Activated CD8-positive, alpha-beta memory T cell treated with anti-CD3 and anti-CD28 coated beads for 4 hours (primary cell): ENCODE measurements around the gene CYREN.

Source experiments
- DNase-seq, 2 donors: peaks; one replicate each; pipeline ENCODE4 v3.0.0-alpha.2; 2020; ENCODE audit warnings: low read depth in 2 of 2

The CYREN gene

GRCh38 chr7:135197343-135197742 lies 26.8 kb upstream of the CYREN start:
- no peak for DNase-seq

GRCh38 chr7:135195968-135196629 lies 25.6 kb upstream of the CYREN start:
- DNase-seq, result no peak

- DNase-seq, result no peak
Observed at GRCh38 chr7:135195156-135195555, 24.6 kb upstream of the CYREN start.

GRCh38 chr7:135194494-135195095 lies 24.1 kb upstream of the CYREN start:
- DNase-seq, result no peak

- no peak for DNase-seq
Observed at GRCh38 chr7:135193615-135194081, 23.1 kb upstream of the CYREN start.

GRCh38 chr7:135192914-135193536 lies 22.5 kb upstream of the CYREN start:
- DNase-seq, result no peak

- no peak for DNase-seq
Observed at GRCh38 chr7:135190703-135191102, 20.2 kb upstream of the CYREN start.

- no peak for DNase-seq
Observed at GRCh38 chr7:135189961-135190360, 19.5 kb upstream of the CYREN start.

GRCh38 chr7:135189221-135189662 lies 18.7 kb upstream of the CYREN start:
- no peak for DNase-seq

GRCh38 chr7:135188298-135188984 lies 17.9 kb upstream of the CYREN start:
- DNase-seq, result no peak

GRCh38 chr7:135186841-135187253 lies 16.3 kb upstream of the CYREN start:
- DNase-seq, result no peak

GRCh38 chr7:135186261-135186540 lies 15.7 kb upstream of the CYREN start:
- DNase-seq, result no peak

- no peak for DNase-seq
Observed at GRCh38 chr7:135185471-135186260, 15.2 kb upstream of the CYREN start.

- DNase-seq, result no peak
Observed at GRCh38 chr7:135184254-135184841, 13.8 kb upstream of the CYREN start.

- no peak for DNase-seq
Observed at GRCh38 chr7:135183478-135183877, 13.0 kb upstream of the CYREN start.

- no peak for DNase-seq
Observed at GRCh38 chr7:135181929-135182678, 11.6 kb upstream of the CYREN start.

- no peak for DNase-seq
Observed at GRCh38 chr7:135181261-135181928, 10.9 kb upstream of the CYREN start.

- DNase-seq, result no peak
Observed at GRCh38 chr7:135180122-135180521, 9.6 kb upstream of the CYREN start.

GRCh38 chr7:135179321-135179925 lies 8.9 kb upstream of the CYREN start:
- no peak for DNase-seq

GRCh38 chr7:135178364-135178763 lies 7.9 kb upstream of the CYREN start:
- no peak for DNase-seq
